HepG2 (cell line): ENCODE measurements around the gene FRAS1. TPM values are rescaled to one million over a fixed set of nuclear protein-coding genes. Genes with fewer than 3 reads are reported as not detected.

Experiments
- ATAC-seq: fragments of 200-7000 bp; cut with Tn5 transposase; 3 replicates; pipeline ENCODE4 v1.9.1; 2020; ENCODE audit warnings: mild to moderate bottlenecking, moderate library complexity
- BruUV-seq: library from RNA; stranded (reverse); fragments of 400-500 nt; replicated peaks from 2 replicates; lab custom pipeline; 2021; lab: Mats Ljungman, UMichigan
- CTCF ChIA-PET: fragments of 300-600 bp; formaldehyde crosslinking; extraction: SDS; loops from one replicate; lab custom pipeline; 2021; ENCODE audit warnings: low total read pairs, inconsistent platforms, low intra/inter-chr PET ratio; lab: Yijun Ruan, JAX
- POLR2A ChIA-PET: fragments of 350-600 bp; sonication (Branson Sonifier 250); formaldehyde crosslinking; loops from one replicate; lab custom pipeline; 2020; ENCODE audit warnings: antibody characterized with exemption, inconsistent platforms; lab: Yijun Ruan, JAX
- DNase-seq: peaks from one replicate; pipeline ENCODE4 v3.0.0-alpha.2; 2015; ENCODE audit warnings: low spot score
- FAIRE-seq: peaks from 3 replicates; lab custom pipeline; 2011; peaks lifted over from hg19 to GRCh38; lab: Jason Lieb, UNC
- H2AFZ ChIP-seq: one replicate; pipeline ENCODE4 v1.6.1; 2011; ENCODE audit warnings: low read length, inconsistent platforms
- H3K27ac ChIP-seq: fragments of 300-600 bp; 3 replicates; pipeline ENCODE4 v1.8.0; 2011; ENCODE audit warnings: mixed run types, mild to moderate bottlenecking, mixed read lengths, low read length, inconsistent platforms; ENCODE audit not compliant: insufficient read depth; ENCODE audit errors: extremely low read length
- H3K27me3 ChIP-seq, 2 experiments: fragments of 200-600 bp in 1 of 2; 2 replicates in 1 of 2; 3 replicates in 1 of 2; pipeline versions ENCODE4 v1.6.0 to v1.8.0; 2011; ENCODE audit warnings: low read length in 2 of 2, mild to moderate bottlenecking in 2 of 2, moderate library complexity in 2 of 2, inconsistent platforms in 1 of 2; ENCODE audit not compliant: insufficient read depth in 2 of 2, control insufficient read depth in 1 of 2
- H3K36me3 ChIP-seq, 2 experiments: fragments of 200-600 bp in 1 of 2; replicated peaks in 1 of 2; 2 replicates in 1 of 2; 3 replicates in 1 of 2; pipeline versions ENCODE4 v1.5.1 to v1.8.0; 2011; ENCODE audit warnings: low read length in 2 of 2, inconsistent platforms in 1 of 2; ENCODE audit not compliant: insufficient read depth in 2 of 2, control insufficient read depth in 1 of 2
- H3K4me1 ChIP-seq: 2 replicates; pipeline ENCODE4 v1.5.1; 2012; ENCODE audit warnings: low read length, inconsistent platforms; ENCODE audit not compliant: insufficient read depth
- H3K4me2 ChIP-seq: 2 replicates; pipeline ENCODE4 v1.6.0; 2011; ENCODE audit warnings: low read depth, low read length, inconsistent platforms
- H3K4me3 ChIP-seq, 3 experiments: fragments of 200-600 bp in 1 of 3; sonication (generic), shearing (Covaris generic) in 1 of 3; replicated peaks in 1 of 3; 2 replicates each; pipeline ENCODE4 v1.5.1; 2011 to 2016; ENCODE audit warnings: low read length in 3 of 3, inconsistent platforms in 2 of 3, low read depth in 2 of 3, mild to moderate bottlenecking in 2 of 3, control low read depth in 1 of 3, mixed read lengths in 1 of 3; ENCODE audit not compliant: insufficient read depth in 1 of 3
- H3K79me2 ChIP-seq: one replicate; pipeline ENCODE4 v1.6.1; 2011; ENCODE audit warnings: low read length, inconsistent platforms; ENCODE audit not compliant: insufficient read depth
- H3K9ac ChIP-seq: 2 replicates; pipeline ENCODE4 v1.6.0; 2011; ENCODE audit warnings: mild to moderate bottlenecking, low read depth, low read length, inconsistent platforms; ENCODE audit not compliant: insufficient read depth
- H3K9me3 ChIP-seq: 2 replicates; pipeline ENCODE4 v1.5.1; 2012; ENCODE audit warnings: mild to moderate bottlenecking, low read length
- H4K20me1 ChIP-seq: 2 replicates; pipeline ENCODE4 v1.6.0; 2011; ENCODE audit warnings: inconsistent platforms, mild to moderate bottlenecking, low read length, moderate library complexity; ENCODE audit not compliant: insufficient read depth
- AHR ChIP-seq: IDR thresholded peaks from 2 replicates; pipeline ENCODE4 v1.6.1; 2018; ENCODE audit warnings: missing genetic modification reagents, missing compliant biosample characterization
- CEBPB ChIP-seq: IDR thresholded peaks from 2 replicates; pipeline ENCODE4 v1.6.1; 2011; ENCODE audit warnings: low read depth, low read length, improper control_type of control experiment, borderline replicate concordance
- DMTF1 ChIP-seq: sonication (generic); formaldehyde crosslinking; IDR thresholded peaks from 2 replicates; pipeline ENCODE4 v1.4.0; 2020; ENCODE audit warnings: mild to moderate bottlenecking, missing genetic modification reagents
- FOXM1 ChIP-seq: sonication (generic); formaldehyde crosslinking; IDR thresholded peaks from 2 replicates; pipeline ENCODE4 v1.5.0; 2020; ENCODE audit warnings: missing genetic modification reagents
- ZBTB1 ChIP-seq: sonication (generic); formaldehyde crosslinking; IDR thresholded peaks from 2 replicates; pipeline ENCODE4 v1.4.0; 2020; ENCODE audit warnings: missing genetic modification reagents, borderline replicate concordance
- ZBTB26 ChIP-seq: IDR thresholded peaks from 2 replicates; pipeline ENCODE4 v1.6.1; 2016; ENCODE audit warnings: missing compliant biosample characterization, missing genetic modification reagents, borderline replicate concordance
- ZHX2 ChIP-seq, 2 experiments: sonication (generic) in 1 of 2; formaldehyde crosslinking in 1 of 2; IDR thresholded peaks; 2 replicates each; pipeline versions ENCODE4 v1.6.1 to v1.9.0; 2014 to 2022; ENCODE audit warnings: antibody characterized with exemption in 1 of 2, borderline replicate concordance in 1 of 2, inconsistent platforms in 1 of 2, low read depth in 1 of 2, missing genetic modification reagents in 1 of 2
- ZNF124 ChIP-seq: sonication (generic); formaldehyde crosslinking; IDR thresholded peaks from 2 replicates; pipeline ENCODE4 v1.4.0; 2020; ENCODE audit warnings: missing genetic modification reagents
- ZNF44 ChIP-seq: sonication (generic); formaldehyde crosslinking; IDR thresholded peaks from 2 replicates; pipeline ENCODE4 v1.5.1; 2020; ENCODE audit warnings: mild to moderate bottlenecking, missing genetic modification reagents
- ZNF567 ChIP-seq: sonication (generic); formaldehyde crosslinking; IDR thresholded peaks from 2 replicates; pipeline ENCODE4 v1.8.1; 2023; ENCODE audit warnings: mild to moderate bottlenecking, missing genetic modification reagents, borderline replicate concordance
- ZNF773 ChIP-seq: sonication (generic); formaldehyde crosslinking; IDR thresholded peaks from 2 replicates; pipeline ENCODE4 v1.4.0; 2020; ENCODE audit warnings: missing genetic modification reagents, borderline replicate concordance
- WGBS: methylation state at CpG from one replicate; pipeline ENCODE4 v1.1.6; 2017; ENCODE audit warnings: low lambda C conversion rate; 5-methylcytosine and 5-hydroxymethylcytosine counted together
- in situ Hi-C: cut with HindIII; loops from 2 replicates; pipeline ENCODE4 v1.10.0; 2017; ENCODE audit warnings: low pct_unique_long_range_greater_than_20kb; ENCODE audit not compliant: extremely low pct_ligation_motif_present
- intact Hi-C: fragments of 100-400 bp; cut with micrococcal nuclease; formaldehyde crosslinking; loops from one replicate; pipeline ENCODE4 v1.10.0; 2022; ENCODE audit not compliant: unreplicated experiment
- polyA plus RNA-seq, 8 experiments: library from polyadenylated mRNA; depleted of rRNA in 3 of 8; stranded (reverse) in 7 of 8; unstranded in 1 of 8; fragments of >200 nt; fragmentation: Illumina TruSeq in 4 of 8; extraction: Trizol in 4 of 8; gene quantifications; 2 replicates each; pipeline versions ENCODE4 v1.2.1 to v1.2.3, GENCODE V29; 2011 to 2016; ENCODE audit warnings: low read depth in 4 of 8, missing spikeins in 1 of 8, mixed read lengths in 1 of 8; ENCODE audit not compliant: insufficient read depth in 1 of 8
- total RNA-seq, 5 experiments: library from RNA; depleted of rRNA; stranded (reverse); fragments of >200 nt; fragmentation: Illumina TruSeq; extraction: Trizol; gene quantifications; 2 replicates each; pipeline ENCODE4 v1.2.3, GENCODE V29; 2016; ENCODE audit warnings: low read depth in 1 of 5

The FRAS1 gene
- total and polyA plus RNA-seq, 2 of the 13 experiments (the other 11 are each of a cell fraction or from before 2014, with no cell fraction given) = 22.5 to 31.6 TPM

- POLR2A ChIA-PET = no interaction called here
- WGBS = 95% methylated on average over 6 of the region's 6 CpGs
- no peak for TF ChIP-seq ZNF44
- no peak for TF ChIP-seq DMTF1 (CRISPR knock-in tag)
- TF ChIP-seq AHR (CRISPR knock-in tag) = no peak
- no peak for TF ChIP-seq ZNF124 (CRISPR knock-in tag)
- no peak for TF ChIP-seq ZNF567
- TF ChIP-seq CEBPB = no peak
- no peak for TF ChIP-seq ZHX2 (IDR thresholded peaks at IDR 0.05; ENCODE audit: low read depth)
- TF ChIP-seq ZHX2 (CRISPR knock-in tag; IDR thresholded peaks at IDR 0.05; ENCODE audit: borderline replicate concordance) = no peak
- no peak for TF ChIP-seq ZBTB26 (CRISPR knock-in tag)
- TF ChIP-seq FOXM1 (CRISPR knock-in tag) = no peak
- TF ChIP-seq ZBTB1 = no peak
- TF ChIP-seq ZNF773 (CRISPR knock-in tag) = no peak
- TF ChIP-seq, all 625 proteins: peak for 0
- H3K9ac ChIP-seq = no peak overlapping the region
- intact Hi-C loops = no loop called here
- in situ Hi-C loops = no loop called here
- no TSS peak for BruUV-seq
- H2AFZ ChIP-seq = no peak overlapping the region
- H3K4me2 ChIP-seq = no peak overlapping the region
- peaks cover 14% of the 10 kb centered on the region; the same call in 1 of the 2 replicates for H3K4me1 ChIP-seq
- H3K27me3 ChIP-seq = no peaks in the 10 kb centered on the region; a peak in 1 of 5 replicates
- no peaks in the 10 kb centered on the region for H4K20me1 ChIP-seq
- CTCF ChIA-PET = no interaction called here
- H3K4me3 ChIP-seq = no peak overlapping the region
- no peak for DNase-seq
- peaks cover 14 to 54% of the 10 kb centered on the region in 2 experiments for H3K36me3 ChIP-seq
- H3K9me3 ChIP-seq = no peaks in the 10 kb centered on the region
- no peak for ATAC-seq
- H3K27ac ChIP-seq = no peak overlapping the region
- H3K79me2 ChIP-seq = no peaks in the 10 kb centered on the region
- no peak for FAIRE-seq
These were observed 371.9 kb downstream of the FRAS1 start for GRCh38 chr4:78428996-78429395.
